Calu3 (cell line): Measurements from ENCODE around the gene RBP3. TPM values are rescaled to one million over a fixed set of nuclear protein-coding genes. Genes with fewer than 3 reads are reported as not detected.

Source experiments
- BruUV-seq: library from RNA; stranded (reverse); fragments of 400-500 nt; replicated peaks from 2 replicates; lab custom pipeline; 2021; lab: Mats Ljungman, UMichigan
- CTCF ChIA-PET: fragments of 300-600 bp; sonication (Branson Sonifier 250); formaldehyde crosslinking; loops from one replicate; lab custom pipeline; 2022; ENCODE audit warnings: antibody characterized with exemption; lab: Charles Lee
- DNase-seq: peaks from one replicate; pipeline ENCODE4 v3.0.0; 2022
- H3K27ac Mint-ChIP-seq: one replicate; pipeline ENCODE4 v1.8.0; 2022; ENCODE audit warnings: mixed read lengths; ENCODE audit not compliant: unreplicated experiment
- H3K27me3 Mint-ChIP-seq: one replicate; pipeline ENCODE4 v1.8.0; 2022; ENCODE audit warnings: mixed read lengths; ENCODE audit not compliant: unreplicated experiment
- H3K36me3 Mint-ChIP-seq: one replicate; pipeline ENCODE4 v1.8.0; 2022; ENCODE audit warnings: mild to moderate bottlenecking, moderate library complexity, mixed read lengths; ENCODE audit not compliant: insufficient read depth, unreplicated experiment
- H3K4me1 Mint-ChIP-seq: one replicate; pipeline ENCODE4 v1.8.0; 2022; ENCODE audit warnings: mild to moderate bottlenecking, low read depth, mixed read lengths; ENCODE audit not compliant: unreplicated experiment
- H3K4me3 Mint-ChIP-seq: one replicate; pipeline ENCODE4 v1.8.0; 2022; ENCODE audit warnings: mild to moderate bottlenecking, low read depth, moderate library complexity, mixed read lengths; ENCODE audit not compliant: unreplicated experiment
- H3K9me3 Mint-ChIP-seq: one replicate; pipeline ENCODE4 v1.8.0; 2022; ENCODE audit warnings: low read depth, mixed read lengths; ENCODE audit not compliant: unreplicated experiment
- intact Hi-C: fragments of 100-400 bp; cut with micrococcal nuclease; formaldehyde crosslinking; loops from one replicate; pipeline ENCODE4 v1.10.0; 2022; ENCODE audit not compliant: unreplicated experiment
- total RNA-seq: library from RNA; stranded (reverse); gene quantifications from 2 replicates; pipeline ENCODE4 v1.2.3, GENCODE V29; 2022
- TF ChIP-seq, protein P1 (sequence below): fragments of 200-600 bp; IDR thresholded peaks from one replicate; pipeline ENCODE4 v1.8.0; 2022; ENCODE audit warnings: antibody characterized with exemption; ENCODE audit not compliant: unreplicated experiment

Gene RBP3
- total RNA-seq, 1 experiment from 2014 or later = not detected

DNA sequence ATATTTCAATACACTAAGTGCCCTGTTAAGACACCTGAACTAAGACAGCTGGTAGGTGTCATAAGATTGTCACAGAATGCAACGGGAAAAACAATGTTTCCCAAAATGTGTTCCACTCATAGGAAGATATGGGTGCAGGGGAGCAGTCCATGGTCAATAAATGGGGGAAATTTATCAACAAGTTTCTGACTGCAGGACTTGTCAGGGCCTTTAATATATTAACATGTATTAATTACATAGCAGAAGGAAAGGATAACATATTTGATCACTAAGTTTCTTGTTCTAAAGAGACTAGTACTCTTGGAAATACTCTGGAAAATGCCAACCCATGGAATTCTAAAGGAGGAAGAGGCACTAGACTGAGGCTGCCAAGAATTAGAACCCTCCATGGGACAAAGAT is 6.7 kb downstream of the RBP3 start:
- Mint-ChIP-seq H3K36me3 (no peaks in the 10 kb centered on the region), H3K4me3 (no peak overlapping the region), H3K27ac (no peak overlapping the region), H3K4me1 (no peaks in the 10 kb centered on the region), H3K27me3 (no peaks in the 10 kb centered on the region), H3K9me3 (no peaks in the 10 kb centered on the region)
- no peak for DNase-seq
- TF ChIP-seq, protein P1, sequence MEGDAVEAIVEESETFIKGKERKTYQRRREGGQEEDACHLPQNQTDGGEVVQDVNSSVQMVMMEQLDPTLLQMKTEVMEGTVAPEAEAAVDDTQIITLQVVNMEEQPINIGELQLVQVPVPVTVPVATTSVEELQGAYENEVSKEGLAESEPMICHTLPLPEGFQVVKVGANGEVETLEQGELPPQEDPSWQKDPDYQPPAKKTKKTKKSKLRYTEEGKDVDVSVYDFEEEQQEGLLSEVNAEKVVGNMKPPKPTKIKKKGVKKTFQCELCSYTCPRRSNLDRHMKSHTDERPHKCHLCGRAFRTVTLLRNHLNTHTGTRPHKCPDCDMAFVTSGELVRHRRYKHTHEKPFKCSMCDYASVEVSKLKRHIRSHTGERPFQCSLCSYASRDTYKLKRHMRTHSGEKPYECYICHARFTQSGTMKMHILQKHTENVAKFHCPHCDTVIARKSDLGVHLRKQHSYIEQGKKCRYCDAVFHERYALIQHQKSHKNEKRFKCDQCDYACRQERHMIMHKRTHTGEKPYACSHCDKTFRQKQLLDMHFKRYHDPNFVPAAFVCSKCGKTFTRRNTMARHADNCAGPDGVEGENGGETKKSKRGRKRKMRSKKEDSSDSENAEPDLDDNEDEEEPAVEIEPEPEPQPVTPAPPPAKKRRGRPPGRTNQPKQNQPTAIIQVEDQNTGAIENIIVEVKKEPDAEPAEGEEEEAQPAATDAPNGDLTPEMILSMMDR = no peak
- CTCF ChIA-PET = no interaction called here
- BruUV-seq = no TSS peak
- intact Hi-C loops = no loop called here

DNA sequence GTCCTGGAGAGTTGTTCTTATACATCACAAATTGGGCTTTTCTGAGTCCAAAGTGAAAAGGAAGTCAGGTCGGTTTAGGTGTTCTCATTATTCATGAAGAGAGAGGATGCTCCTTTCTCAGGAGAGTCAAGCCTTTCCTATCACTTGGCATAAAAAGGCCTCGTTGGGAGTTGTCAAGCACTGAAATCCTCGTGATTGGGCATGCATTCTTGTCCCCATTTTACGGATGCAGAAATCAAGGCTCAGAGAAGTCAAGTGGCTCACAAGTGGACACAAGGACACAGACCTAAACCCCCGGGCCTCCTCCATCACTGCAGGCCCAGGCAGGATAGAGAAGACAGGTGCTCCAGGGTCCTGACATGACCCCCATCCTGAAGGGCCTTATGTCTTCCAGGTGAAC is 8.5 kb downstream of the RBP3 start:
- no peak for DNase-seq
- intact Hi-C loops = no loop called here
- Mint-ChIP-seq H3K36me3 (no peaks in the 10 kb centered on the region), H3K27me3 (no peaks in the 10 kb centered on the region), H3K4me3 (no peak overlapping the region), H3K4me1 (peaks cover under 1% of the 10 kb centered on the region), H3K9me3 (no peaks in the 10 kb centered on the region), H3K27ac (no peak overlapping the region)
- TF ChIP-seq, protein P1 = no peak
- CTCF ChIA-PET = no interaction called here
- BruUV-seq = no TSS peak

DNA sequence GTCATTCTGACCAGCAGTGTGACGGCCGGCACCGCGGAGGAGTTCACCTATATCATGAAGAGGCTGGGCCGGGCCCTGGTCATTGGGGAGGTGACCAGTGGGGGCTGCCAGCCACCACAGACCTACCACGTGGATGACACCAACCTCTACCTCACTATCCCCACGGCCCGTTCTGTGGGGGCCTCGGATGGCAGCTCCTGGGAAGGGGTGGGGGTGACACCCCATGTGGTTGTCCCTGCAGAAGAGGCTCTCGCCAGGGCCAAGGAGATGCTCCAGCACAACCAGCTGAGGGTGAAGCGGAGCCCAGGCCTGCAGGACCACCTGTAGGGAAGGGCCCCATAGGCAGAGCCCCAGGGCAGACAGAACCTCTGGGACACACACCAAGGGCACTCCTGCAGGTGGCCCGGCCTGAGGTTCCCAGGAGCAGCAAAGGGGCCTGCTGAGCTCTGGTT is 9.0 kb downstream of the RBP3 start:
- H3K9me3 Mint-ChIP-seq = no peaks in the 10 kb centered on the region
- H3K4me3 Mint-ChIP-seq = no peak overlapping the region
- H3K27me3 Mint-ChIP-seq = no peaks in the 10 kb centered on the region
- no peaks in the 10 kb centered on the region for H3K36me3 Mint-ChIP-seq
- TF ChIP-seq, protein P1 = no peak
- CTCF ChIA-PET = no interaction called here
- intact Hi-C loops = no loop called here
- no TSS peak for BruUV-seq
- DNase-seq = no peak
- H3K27ac Mint-ChIP-seq = no peak overlapping the region
- peaks cover 5% of the 10 kb centered on the region for H3K4me1 Mint-ChIP-seq

DNA sequence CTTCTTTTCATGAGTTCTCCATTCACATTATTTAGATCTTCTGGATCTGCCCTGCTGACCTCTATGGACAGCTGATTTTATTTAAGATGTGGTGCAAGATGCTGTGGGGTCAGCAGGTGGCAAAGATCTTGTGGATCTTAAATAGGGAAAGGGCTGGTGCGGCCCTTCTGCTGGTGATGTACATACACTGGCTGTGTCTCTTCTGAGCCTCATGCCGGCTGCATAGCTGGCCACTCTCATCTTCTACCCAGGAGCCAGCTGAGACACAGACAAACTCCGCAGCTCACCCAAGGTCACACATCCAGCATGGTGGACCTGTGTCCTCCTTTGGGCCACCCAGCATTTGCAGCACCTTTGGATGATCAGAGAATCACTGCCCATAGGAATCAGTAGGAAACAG is 9.7 kb downstream of the RBP3 start:
- CTCF ChIA-PET = no interaction called here
- intact Hi-C loops = no loop called here
- TF ChIP-seq, protein P1 = no peak

More for the DNA sequence above, 9.7 kb downstream of the RBP3 start:
- H3K27ac Mint-ChIP-seq = no peak overlapping the region
- no peaks in the 10 kb centered on the region for H3K9me3 Mint-ChIP-seq
- H3K36me3 Mint-ChIP-seq = no peaks in the 10 kb centered on the region
- BruUV-seq = no TSS peak
- H3K4me1 Mint-ChIP-seq = peaks cover 8% of the 10 kb centered on the region
- no peak overlapping the region for H3K4me3 Mint-ChIP-seq
- no peak for DNase-seq
- H3K27me3 Mint-ChIP-seq = no peaks in the 10 kb centered on the region
